ENCODE data around the gene IGF2BP2.

Gene IGF2BP2

DNA sequence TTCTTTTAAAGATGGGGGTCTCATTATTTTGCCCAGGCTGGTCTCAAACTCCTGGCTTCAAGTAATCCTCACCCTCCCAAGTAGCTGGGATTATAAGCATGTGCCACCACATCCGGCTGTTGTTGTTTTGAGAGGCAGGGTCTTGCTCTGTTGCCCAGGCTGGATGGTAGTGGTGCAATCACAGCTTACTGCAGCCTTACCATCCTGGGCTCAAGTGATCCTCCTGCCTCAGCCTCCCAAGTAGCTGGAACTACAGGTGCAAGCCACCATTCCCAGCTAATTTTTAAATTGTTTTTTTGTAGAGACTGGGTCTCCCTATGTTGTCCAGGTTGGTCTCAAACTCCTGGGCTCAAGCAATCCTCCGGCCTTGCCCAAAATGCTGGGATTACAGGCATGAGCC, 133.2 kb downstream of the IGF2BP2 start:
- Histone ChIP-seq H3K9me3 (ENCODE audit: insufficient read depth, low read length) (no peaks in the 10 kb centered on the region), H3K79me2 (ENCODE audit: low read length) (no peaks in the 10 kb centered on the region), H3K27ac (ENCODE audit: low read length) (no peak overlapping the region), H4K20me1 (ENCODE audit: insufficient read depth, low read length) (no peaks in the 10 kb centered on the region), H3K4me1 (ENCODE audit: low read length) (no peaks in the 10 kb centered on the region), H2AFZ (ENCODE audit: low read depth, low read length) (no peak overlapping the region), H3K27me3 (ENCODE audit: low read depth, low read length) (peaks cover 22% of the 10 kb centered on the region), H3K36me3 (replicated peaks; ENCODE audit: low read depth, low read length) (no peaks in the 10 kb centered on the region), H3K4me2 (ENCODE audit: low read length) (no peak overlapping the region), H3K9ac (ENCODE audit: low read length) (no peak overlapping the region), H3K4me3 (ENCODE audit: low read length) (no peak overlapping the region)
- no peak for TF ChIP-seq EZH2phosphoT487 (IDR thresholded peaks at IDR 0.05; ENCODE audit: low read depth)
- TF ChIP-seq, protein P1, sequence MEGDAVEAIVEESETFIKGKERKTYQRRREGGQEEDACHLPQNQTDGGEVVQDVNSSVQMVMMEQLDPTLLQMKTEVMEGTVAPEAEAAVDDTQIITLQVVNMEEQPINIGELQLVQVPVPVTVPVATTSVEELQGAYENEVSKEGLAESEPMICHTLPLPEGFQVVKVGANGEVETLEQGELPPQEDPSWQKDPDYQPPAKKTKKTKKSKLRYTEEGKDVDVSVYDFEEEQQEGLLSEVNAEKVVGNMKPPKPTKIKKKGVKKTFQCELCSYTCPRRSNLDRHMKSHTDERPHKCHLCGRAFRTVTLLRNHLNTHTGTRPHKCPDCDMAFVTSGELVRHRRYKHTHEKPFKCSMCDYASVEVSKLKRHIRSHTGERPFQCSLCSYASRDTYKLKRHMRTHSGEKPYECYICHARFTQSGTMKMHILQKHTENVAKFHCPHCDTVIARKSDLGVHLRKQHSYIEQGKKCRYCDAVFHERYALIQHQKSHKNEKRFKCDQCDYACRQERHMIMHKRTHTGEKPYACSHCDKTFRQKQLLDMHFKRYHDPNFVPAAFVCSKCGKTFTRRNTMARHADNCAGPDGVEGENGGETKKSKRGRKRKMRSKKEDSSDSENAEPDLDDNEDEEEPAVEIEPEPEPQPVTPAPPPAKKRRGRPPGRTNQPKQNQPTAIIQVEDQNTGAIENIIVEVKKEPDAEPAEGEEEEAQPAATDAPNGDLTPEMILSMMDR (IDR thresholded peaks at IDR 0.05; ENCODE audit: low read depth, low read length): no peak

GRCh38 chr3:185687271-185687878, 137.5 kb downstream of the IGF2BP2 start:
- Histone ChIP-seq H2AFZ (ENCODE audit: low read depth, low read length) (no peak overlapping the region), H3K27ac (ENCODE audit: low read length) (no peak overlapping the region), H3K79me2 (ENCODE audit: low read length) (no peaks in the 10 kb centered on the region), H4K20me1 (ENCODE audit: insufficient read depth, low read length) (no peaks in the 10 kb centered on the region), H3K4me2 (ENCODE audit: low read length) (no peak overlapping the region), H3K4me1 (ENCODE audit: low read length) (no peaks in the 10 kb centered on the region), H3K4me3 (ENCODE audit: low read length) (no peak overlapping the region), H3K27me3 (ENCODE audit: low read depth, low read length) (peaks cover 14% of the 10 kb centered on the region), H3K36me3 (replicated peaks; ENCODE audit: low read depth, low read length) (no peaks in the 10 kb centered on the region), H3K9ac (ENCODE audit: low read length) (no peak overlapping the region), H3K9me3 (ENCODE audit: insufficient read depth, low read length) (no peaks in the 10 kb centered on the region)
- no peak for TF ChIP-seq EZH2phosphoT487 (IDR thresholded peaks at IDR 0.05; ENCODE audit: low read depth)
- TF ChIP-seq, protein P1 (IDR thresholded peaks at IDR 0.05; ENCODE audit: low read depth, low read length): no peak

DNA sequence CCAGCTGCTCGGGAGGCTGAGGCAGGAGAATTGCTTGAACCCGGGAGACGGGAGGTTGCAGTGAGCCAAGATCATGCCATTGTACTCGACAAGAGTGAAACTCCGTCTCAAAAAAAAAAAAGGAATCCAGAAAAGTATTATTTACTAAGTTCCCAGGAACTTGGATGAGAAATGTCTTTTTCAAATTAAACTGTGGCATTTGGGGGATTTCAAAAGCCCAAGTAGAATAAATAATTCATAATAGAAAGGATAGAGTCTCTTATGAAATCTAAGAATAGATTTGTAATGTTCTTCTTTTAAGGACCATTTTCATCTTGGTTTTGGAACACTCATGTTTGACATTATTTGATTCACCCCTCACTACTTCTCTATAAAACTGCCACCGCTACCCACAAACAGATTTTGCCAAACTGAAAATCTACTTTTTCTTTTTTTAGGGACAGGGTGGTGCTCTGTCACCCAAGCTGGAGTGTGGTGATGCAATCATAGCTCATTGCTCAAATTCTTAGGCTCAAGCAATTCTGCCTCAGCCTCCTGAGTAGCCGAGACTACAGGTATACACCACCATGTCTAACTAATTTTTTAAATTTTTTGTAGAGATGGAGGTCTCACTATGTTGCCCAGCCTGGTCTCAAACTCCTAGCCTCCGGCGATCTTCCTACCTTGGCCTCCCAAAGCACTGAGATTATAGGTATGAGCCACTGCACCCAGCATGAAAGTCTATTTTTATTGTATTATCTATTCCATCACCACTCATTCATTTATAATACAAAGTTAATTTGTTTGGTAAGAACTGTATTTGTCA, 139.4 kb downstream of the IGF2BP2 start:
- Histone ChIP-seq H3K9ac (ENCODE audit: low read length) (no peak overlapping the region), H3K79me2 (ENCODE audit: low read length) (no peaks in the 10 kb centered on the region), H3K4me3 (ENCODE audit: low read length) (no peak overlapping the region), H3K36me3 (replicated peaks; ENCODE audit: low read depth, low read length) (no peaks in the 10 kb centered on the region), H3K4me2 (ENCODE audit: low read length) (no peak overlapping the region), H3K27me3 (ENCODE audit: low read depth, low read length) (peaks cover 22% of the 10 kb centered on the region), H3K4me1 (ENCODE audit: low read length) (no peaks in the 10 kb centered on the region), H3K27ac (ENCODE audit: low read length) (no peak overlapping the region), H4K20me1 (ENCODE audit: insufficient read depth, low read length) (no peaks in the 10 kb centered on the region), H3K9me3 (ENCODE audit: insufficient read depth, low read length) (no peaks in the 10 kb centered on the region), H2AFZ (ENCODE audit: low read depth, low read length) (no peak overlapping the region)
- TF ChIP-seq, protein P1 (IDR thresholded peaks at IDR 0.05; ENCODE audit: low read depth, low read length): no peak
- TF ChIP-seq EZH2phosphoT487 (IDR thresholded peaks at IDR 0.05; ENCODE audit: low read depth): no peak

DNA sequence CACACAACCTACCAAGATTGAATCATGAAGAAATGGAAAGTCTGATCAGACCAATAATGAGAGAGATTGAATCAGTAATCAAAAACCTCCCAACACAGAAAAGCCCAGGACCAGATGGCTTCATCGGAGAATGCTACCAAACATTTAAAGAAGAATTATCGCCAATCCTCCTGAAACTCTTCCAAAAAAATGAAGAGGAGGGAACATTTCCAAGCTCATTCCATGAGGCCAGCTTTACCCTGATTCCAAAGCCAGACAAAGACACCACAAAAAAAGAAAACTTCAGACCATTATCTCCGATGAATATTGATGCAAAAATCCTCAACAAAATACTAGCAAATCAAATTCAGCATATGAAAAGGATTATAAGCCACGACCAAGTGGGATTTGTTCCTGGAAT, 144.6 kb downstream of the IGF2BP2 start:
- no peak overlapping the region for H3K9ac ChIP-seq (ENCODE audit: low read length)
- no peaks in the 10 kb centered on the region for H4K20me1 ChIP-seq (ENCODE audit: insufficient read depth, low read length)
- peaks cover 29% of the 10 kb centered on the region; the same call in 1 of the 2 replicates for H3K27me3 ChIP-seq (ENCODE audit: low read depth, low read length)
- no peaks in the 10 kb centered on the region for H3K4me1 ChIP-seq (ENCODE audit: low read length)
- no peak overlapping the region for H3K4me2 ChIP-seq (ENCODE audit: low read length)
- H2AFZ ChIP-seq (ENCODE audit: low read depth, low read length): no peak overlapping the region
- H3K79me2 ChIP-seq (ENCODE audit: low read length): no peaks in the 10 kb centered on the region
- H3K27ac ChIP-seq (ENCODE audit: low read length): no peak overlapping the region
- no peaks in the 10 kb centered on the region for H3K9me3 ChIP-seq (ENCODE audit: insufficient read depth, low read length)
- no peaks in the 10 kb centered on the region for H3K36me3 ChIP-seq (replicated peaks; ENCODE audit: low read depth, low read length)
- no peak for TF ChIP-seq EZH2phosphoT487 (IDR thresholded peaks at IDR 0.05; ENCODE audit: low read depth)
- TF ChIP-seq, protein P1 (IDR thresholded peaks at IDR 0.05; ENCODE audit: low read depth, low read length): no peak
- no peak overlapping the region for H3K4me3 ChIP-seq (ENCODE audit: low read length)

Data from OCI-LY3 (cell line).